ENCODE measurements around the gene KRTAP5-2.

The KRTAP5-2 gene

GRCh38 chr11:1555713-1556153 lies 42.4 kb downstream of the KRTAP5-2 start:
- no peak for DNase-seq

GRCh38 chr11:1554981-1555712 lies 42.9 kb downstream of the KRTAP5-2 start:
- no peak for DNase-seq

- no peak for DNase-seq
Observed at GRCh38 chr11:1553808-1554594, 44.1 kb downstream of the KRTAP5-2 start.

- peak in 8 of 14 donors; percentile 18 to 75 (median 42) for DNase-seq
Observed at GRCh38 chr11:1549338-1550330, 48.5 kb downstream of the KRTAP5-2 start.

- peak in 7 of 14 donors; percentile 26 to 83 (median 33) for DNase-seq
Observed at GRCh38 chr11:1548221-1549070, 49.6 kb downstream of the KRTAP5-2 start.

- no peak for DNase-seq
Observed at GRCh38 chr11:1547467-1548098, 50.5 kb downstream of the KRTAP5-2 start.
